Endothelial cell of umbilical vein (primary cell): ENCODE results near the gene ARHGEF10L. TPM values are rescaled to one million over a fixed set of nuclear protein-coding genes. Genes with fewer than 3 reads are reported as not detected.

Experiments used
- BruUV-seq: library from RNA; stranded (reverse); fragments of 400-500 nt; replicated peaks from 2 replicates; lab custom pipeline; 2021; lab: Mats Ljungman, UMichigan
- CTCF ChIA-PET: fragments of 300-600, 350-600 bp; sonication (Branson Sonifier 250); formaldehyde crosslinking; loops from one replicate; lab custom pipeline; 2021; ENCODE audit warnings: antibody characterized with exemption, inconsistent platforms; lab: Charles Lee
- POLR2A ChIA-PET: fragments of 300-600, 350-600 bp; sonication (Branson Sonifier 250); formaldehyde crosslinking; loops from one replicate; lab custom pipeline; 2021; ENCODE audit warnings: antibody characterized with exemption, inconsistent platforms; lab: Charles Lee
- DNase-seq: peaks from one replicate; pipeline ENCODE4 v3.0.0-alpha.2; 2011; ENCODE audit warnings: low read depth, low spot score
- FAIRE-seq: peaks from 2 replicates; lab custom pipeline; 2011; peaks lifted over from hg19 to GRCh38; lab: Jason Lieb, UNC
- H2AFZ ChIP-seq: 2 replicates; pipeline ENCODE4 v1.6.0; 2012; ENCODE audit warnings: low read depth, low read length, control low read depth, inconsistent platforms
- H3K27ac ChIP-seq: 2 replicates; pipeline ENCODE4 v1.5.1; 2011; ENCODE audit warnings: low read depth, mild to moderate bottlenecking, control low read depth, low read length, moderate library complexity; ENCODE audit not compliant: insufficient read depth
- H3K27me3 ChIP-seq, 2 experiments: 2 replicates each; pipeline versions ENCODE4 v1.6.0 to v1.6.1; 2011; ENCODE audit warnings: low read length in 2 of 2, mixed read lengths in 1 of 2; ENCODE audit not compliant: control insufficient read depth in 2 of 2, insufficient read depth in 2 of 2
- H3K36me3 ChIP-seq, 2 experiments: 2 replicates in 1 of 2; 3 replicates in 1 of 2; pipeline ENCODE4 v1.5.1; 2011; ENCODE audit warnings: low read length in 2 of 2, mild to moderate bottlenecking in 1 of 2, moderate library complexity in 1 of 2; ENCODE audit not compliant: control insufficient read depth in 2 of 2, insufficient read depth in 2 of 2; ENCODE audit errors: extremely low read depth in 1 of 2
- H3K4me1 ChIP-seq: 3 replicates; pipeline ENCODE4 v1.5.1; 2011; ENCODE audit warnings: mild to moderate bottlenecking, low read length; ENCODE audit not compliant: control insufficient read depth, insufficient read depth; ENCODE audit errors: extremely low read depth
- H3K4me2 ChIP-seq: 2 replicates; pipeline ENCODE4 v1.6.1; 2011; ENCODE audit warnings: low read length, control low read depth, mixed read lengths; ENCODE audit not compliant: insufficient read depth
- H3K4me3 ChIP-seq, 3 experiments: fragments of 200-600 bp in 1 of 3; sonication (generic), shearing (Covaris generic) in 1 of 3; replicated peaks in 1 of 3; 2 replicates each; pipeline ENCODE4 v1.5.1; 2011 to 2016; ENCODE audit warnings: control low read depth in 3 of 3, low read length in 3 of 3, mild to moderate bottlenecking in 2 of 3, inconsistent platforms in 1 of 3, low read depth in 1 of 3, moderate library complexity in 1 of 3; ENCODE audit not compliant: insufficient read depth in 1 of 3
- H3K79me2 ChIP-seq: 2 replicates; pipeline ENCODE4 v1.6.0; 2012; ENCODE audit warnings: low read length, inconsistent platforms; ENCODE audit not compliant: control insufficient read depth, insufficient read depth
- H3K9ac ChIP-seq: replicated peaks from 2 replicates; pipeline ENCODE3; 2011; ENCODE audit warnings: low read length, control low read depth; ENCODE audit not compliant: insufficient read depth; ENCODE audit errors: extremely low read depth
- H3K9me1 ChIP-seq: replicated peaks from 3 replicates; pipeline ENCODE4 v1.6.0; 2011; ENCODE audit warnings: mild to moderate bottlenecking, low read length; ENCODE audit not compliant: control insufficient read depth, insufficient read depth; ENCODE audit errors: extremely low read depth
- H3K9me3 ChIP-seq: replicated peaks from 2 replicates; pipeline ENCODE4 v1.5.1; 2012; ENCODE audit warnings: low read length, inconsistent platforms; ENCODE audit not compliant: control insufficient read depth, insufficient read depth
- H4K20me1 ChIP-seq: replicated peaks from 2 replicates; pipeline ENCODE3; 2011; ENCODE audit warnings: mild to moderate bottlenecking, low read length; ENCODE audit not compliant: control insufficient read depth, insufficient read depth; ENCODE audit errors: extremely low read depth
- CTCF ChIP-seq, 2 donors: IDR thresholded peaks; 1 replicate in 1 of 2; 2 replicates in 1 of 2; pipeline ENCODE4 v1.5.1; 2011; ENCODE audit warnings: low read length in 2 of 2, mild to moderate bottlenecking in 2 of 2, moderate library complexity in 2 of 2, control low read depth in 1 of 2, inconsistent platforms in 1 of 2, low read depth in 1 of 2; ENCODE audit not compliant: insufficient read depth in 1 of 2; ENCODE audit errors: extremely low read depth in 1 of 2
- EZH2 ChIP-seq: IDR thresholded peaks from 2 replicates; pipeline ENCODE4 v1.6.1; 2012; ENCODE audit warnings: borderline replicate concordance, low read depth, mild to moderate bottlenecking, moderate library complexity, low read length, inconsistent platforms; ENCODE audit not compliant: severe bottlenecking
- FOS ChIP-seq: IDR thresholded peaks from 2 replicates; pipeline ENCODE4 v1.6.1; 2011; ENCODE audit warnings: mild to moderate bottlenecking, low read length, moderate library complexity, borderline replicate concordance; ENCODE audit not compliant: insufficient read depth
- GATA2 ChIP-seq: IDR thresholded peaks from 2 replicates; pipeline ENCODE4 v1.7.0; 2011; ENCODE audit warnings: low read depth, mild to moderate bottlenecking, moderate library complexity, mixed read lengths, low read length; ENCODE audit not compliant: insufficient read length, insufficient read depth
- JUN ChIP-seq: IDR thresholded peaks from 2 replicates; pipeline ENCODE4 v1.6.1; 2011; ENCODE audit warnings: borderline replicate concordance, low read depth; ENCODE audit not compliant: insufficient read length, insufficient read depth
- MAX ChIP-seq: IDR thresholded peaks from 2 replicates; pipeline ENCODE4 v1.6.1; 2011; ENCODE audit not compliant: insufficient read depth, insufficient read length
- MYC ChIP-seq: IDR thresholded peaks from one replicate; pipeline ENCODE4 v1.6.1; 2011; ENCODE audit warnings: mild to moderate bottlenecking, low read depth, low read length
- POLR2A ChIP-seq: IDR thresholded peaks from 2 replicates; pipeline ENCODE4 v1.6.1; 2012; ENCODE audit warnings: low read depth, mild to moderate bottlenecking, control low read depth, low read length
- POLR2AphosphoS5 ChIP-seq: IDR thresholded peaks from 2 replicates; pipeline ENCODE4 v1.6.1; 2012; ENCODE audit warnings: low read depth, mild to moderate bottlenecking, control low read depth, low read length, moderate library complexity; ENCODE audit not compliant: insufficient read depth
- dilution Hi-C: fragments of 300-500 bp; cut with MboI; formaldehyde crosslinking; loops from one replicate; pipeline ENCODE4 v1.15.0; 2019; ENCODE audit warnings: low sequenced_read_pairs; ENCODE audit not compliant: extremely low pct_ligation_motif_present
- intact Hi-C: fragments of 100-400 bp; cut with micrococcal nuclease; formaldehyde crosslinking; loops from one replicate; pipeline ENCODE4 v1.10.0; 2022
- polyA plus RNA-seq, 4 experiments: library from polyadenylated mRNA; depleted of rRNA in 3 of 4; stranded (reverse) in 3 of 4; unstranded in 1 of 4; fragments of >200 nt; gene quantifications; 2 replicates each; pipeline versions ENCODE4 v1.2.1 to v1.2.3, GENCODE V29; 2011 to 2012; ENCODE audit warnings: missing spikeins in 1 of 4
- total RNA-seq: library from RNA; stranded (reverse); gene quantifications from 2 replicates; pipeline ENCODE4 v1.2.3, GENCODE V29; 2021

ARHGEF10L gene
- total and polyA plus RNA-seq, 2 donors (not counting 3 experiments of a cell fraction or from before 2014, with no cell fraction given): 1.9 to 5.2 TPM

- intact Hi-C loops: no loop called here
- H3K79me2 ChIP-seq: no peaks in the 10 kb centered on the region
- H2AFZ ChIP-seq: no peak overlapping the region
- H3K36me3 ChIP-seq: no peaks in the 10 kb centered on the region
- no peak for TF ChIP-seq MAX
- TF ChIP-seq POLR2A: no peak
- no peak for TF ChIP-seq GATA2
- TF ChIP-seq MYC: no peak
- TF ChIP-seq JUN: no peak
- CTCF ChIA-PET: no interaction called here
- H3K9me3 ChIP-seq: no peaks in the 10 kb centered on the region
- dilution Hi-C loops: no loop called here
- FAIRE-seq: no peak
- H3K4me1 ChIP-seq: no peaks in the 10 kb centered on the region
- H4K20me1 ChIP-seq: no peaks in the 10 kb centered on the region
- no peaks in the 10 kb centered on the region for H3K9me1 ChIP-seq
- H3K4me3 ChIP-seq: no peak overlapping the region
- H3K4me2 ChIP-seq: no peak overlapping the region
- BruUV-seq: no TSS peak
- no peak overlapping the region for H3K9ac ChIP-seq
- POLR2A ChIA-PET: no interaction called here
- no peaks in the 10 kb centered on the region for H3K27me3 ChIP-seq
- H3K27ac ChIP-seq: no peak overlapping the region
- DNase-seq: no peak
Observed at GRCh38 chr1:17632106-17632505, 92.6 kb downstream of the ARHGEF10L start.

- ChIA-PET CTCF (interaction anchor here (0.6 kb wide), 1 partner anchor 26 kb away, joined by 4 read pairs; no protein-coding TSS in a partner anchor), POLR2A (no interaction called here)
- H3K4me2 ChIP-seq: no peak overlapping the region
- no TSS peak for BruUV-seq
- FAIRE-seq: no peak
- no peak for TF ChIP-seq CTCF (IDR thresholded peaks at IDR 0.05; ENCODE audit: extremely low read depth in 1 of 2, insufficient read depth in 1 of 2, low read depth in 1 of 2, low read length in 2 of 2)
- TF ChIP-seq FOS: no peak
- no peak for TF ChIP-seq JUN
- TF ChIP-seq POLR2AphosphoS5: no peak
- TF ChIP-seq EZH2: no peak
- TF ChIP-seq MAX: no peak
- no peak for TF ChIP-seq MYC
- TF ChIP-seq POLR2A: no peak
- no peak for TF ChIP-seq GATA2
- H3K27me3 ChIP-seq: no peaks in the 10 kb centered on the region
- H3K27ac ChIP-seq: no peak overlapping the region
- no peaks in the 10 kb centered on the region for H3K9me1 ChIP-seq
- no peaks in the 10 kb centered on the region for H3K79me2 ChIP-seq
- H3K36me3 ChIP-seq: no peaks in the 10 kb centered on the region
- no peaks in the 10 kb centered on the region for H3K4me1 ChIP-seq
- dilution Hi-C loops (no loop called here), intact Hi-C loops (no loop called here)
- no peak for DNase-seq
- H4K20me1 ChIP-seq: no peaks in the 10 kb centered on the region
- no peak overlapping the region for H2AFZ ChIP-seq
- H3K4me3 ChIP-seq: no peak overlapping the region
- H3K9ac ChIP-seq: no peak overlapping the region
- no peaks in the 10 kb centered on the region for H3K9me3 ChIP-seq
Observed at GRCh38 chr1:17632541-17633184, 93.2 kb downstream of the ARHGEF10L start.
